Brain microvascular endothelial cell (primary cell): Measurements from ENCODE around the gene UPF1.

Experiments used
- DNase-seq: peaks from one replicate; pipeline ENCODE4 v3.0.0-alpha.2; 2020
- H3K27ac ChIP-seq: fragments of 250-450 bp; sonication (Bioruptor Pico); 2 replicates; pipeline ENCODE4 v1.5.1; 2020; ENCODE audit warnings: mild to moderate bottlenecking, moderate library complexity
- H3K27me3 ChIP-seq: fragments of 250-450 bp; sonication (Bioruptor Pico); replicated peaks from 2 replicates; pipeline ENCODE4 v1.5.1; 2020; ENCODE audit warnings: mild to moderate bottlenecking
- H3K36me3 ChIP-seq: fragments of 250-450 bp; sonication (Bioruptor Pico); replicated peaks from 2 replicates; pipeline ENCODE4 v1.5.1; 2020; ENCODE audit warnings: mild to moderate bottlenecking
- H3K4me3 ChIP-seq: 2 replicates; pipeline ENCODE4 v1.5.1; 2011; ENCODE audit warnings: low read depth, mild to moderate bottlenecking, control low read depth, low read length, moderate library complexity
- in situ Hi-C: cut with HindIII; loops from 2 replicates; pipeline ENCODE4 v1.10.0; 2017; ENCODE audit warnings: low sequenced_read_pairs, low pct_ligation_motif_present
- TF ChIP-seq, protein P1 (sequence below): IDR thresholded peaks from 2 replicates; pipeline ENCODE4 v1.5.1; 2011; ENCODE audit warnings: low read depth, mild to moderate bottlenecking, moderate library complexity, low read length, control low read depth, inconsistent platforms; ENCODE audit errors: missing control alignments

The UPF1 gene

DNA sequence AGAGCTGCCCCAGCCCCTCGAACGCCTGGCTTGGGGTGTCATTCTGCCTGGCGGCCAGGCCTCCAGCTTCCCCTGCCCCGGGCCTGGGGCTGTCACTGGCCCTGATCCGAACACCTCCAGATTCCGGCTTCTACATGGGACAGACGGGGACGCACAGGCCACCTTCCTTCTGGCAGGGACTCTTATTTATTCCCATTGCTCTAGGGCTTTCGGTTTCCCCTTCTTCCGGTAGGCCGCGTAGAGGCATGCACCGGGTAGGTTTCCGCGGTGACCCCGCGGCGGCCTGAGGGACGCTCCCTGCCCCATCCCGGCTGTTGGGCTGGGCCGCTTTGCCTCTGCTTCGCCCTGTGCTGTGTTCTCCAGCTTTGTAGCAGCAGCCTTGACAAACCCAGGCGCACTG, 36.0 kb downstream of the UPF1 start:
- TF ChIP-seq, protein P1, sequence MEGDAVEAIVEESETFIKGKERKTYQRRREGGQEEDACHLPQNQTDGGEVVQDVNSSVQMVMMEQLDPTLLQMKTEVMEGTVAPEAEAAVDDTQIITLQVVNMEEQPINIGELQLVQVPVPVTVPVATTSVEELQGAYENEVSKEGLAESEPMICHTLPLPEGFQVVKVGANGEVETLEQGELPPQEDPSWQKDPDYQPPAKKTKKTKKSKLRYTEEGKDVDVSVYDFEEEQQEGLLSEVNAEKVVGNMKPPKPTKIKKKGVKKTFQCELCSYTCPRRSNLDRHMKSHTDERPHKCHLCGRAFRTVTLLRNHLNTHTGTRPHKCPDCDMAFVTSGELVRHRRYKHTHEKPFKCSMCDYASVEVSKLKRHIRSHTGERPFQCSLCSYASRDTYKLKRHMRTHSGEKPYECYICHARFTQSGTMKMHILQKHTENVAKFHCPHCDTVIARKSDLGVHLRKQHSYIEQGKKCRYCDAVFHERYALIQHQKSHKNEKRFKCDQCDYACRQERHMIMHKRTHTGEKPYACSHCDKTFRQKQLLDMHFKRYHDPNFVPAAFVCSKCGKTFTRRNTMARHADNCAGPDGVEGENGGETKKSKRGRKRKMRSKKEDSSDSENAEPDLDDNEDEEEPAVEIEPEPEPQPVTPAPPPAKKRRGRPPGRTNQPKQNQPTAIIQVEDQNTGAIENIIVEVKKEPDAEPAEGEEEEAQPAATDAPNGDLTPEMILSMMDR = no peak
- in situ Hi-C loops = loop anchor here (25.0 kb wide), 1 partner anchor 280 kb away; the partner anchor contains the start of gene REX1BD
- H3K4me3 ChIP-seq = no peak overlapping the region
- no peak overlapping the region for H3K27ac ChIP-seq
- no peak for DNase-seq
- H3K36me3 ChIP-seq = peaks cover 49% of the 10 kb centered on the region
- H3K27me3 ChIP-seq = peaks cover 10% of the 10 kb centered on the region

DNA sequence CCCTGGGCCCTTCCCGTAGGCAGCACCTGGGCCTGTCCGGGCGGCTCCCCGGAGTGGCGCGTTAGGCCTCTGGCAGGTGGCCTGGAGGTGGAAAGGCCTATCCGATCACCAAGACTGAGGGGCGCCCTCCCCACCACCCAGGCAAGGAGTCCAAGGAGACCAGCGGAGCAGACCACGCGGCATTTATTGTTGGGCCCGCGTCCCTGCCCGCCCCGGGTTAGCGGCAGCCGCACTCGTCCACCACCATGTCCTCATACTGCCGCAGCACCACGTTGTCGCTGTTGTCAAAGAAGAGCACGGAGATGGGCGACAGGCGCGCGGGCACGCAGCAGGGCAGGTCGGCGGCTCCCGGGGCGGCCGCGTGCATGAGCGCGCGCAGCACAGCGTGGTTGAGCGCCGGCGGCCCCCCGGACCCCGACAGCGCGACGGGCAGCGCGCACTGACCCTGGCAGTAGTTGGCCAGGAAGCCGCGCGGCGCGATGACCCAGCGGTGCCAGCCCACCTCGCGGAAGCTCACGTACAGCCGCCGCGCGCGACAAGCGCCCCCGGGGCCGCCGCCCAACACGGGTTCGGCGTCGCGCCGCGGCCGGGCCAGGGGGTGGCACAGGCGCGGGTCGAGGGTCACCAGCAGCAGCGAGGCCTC, 36.7 kb downstream of the UPF1 start:
- no peak overlapping the region for H3K4me3 ChIP-seq
- TF ChIP-seq, protein P1 = no peak
- H3K36me3 ChIP-seq = peaks cover 42% of the 10 kb centered on the region
- in situ Hi-C loops = loop anchor here (25.0 kb wide), 1 partner anchor 281 kb away; the partner anchor contains the start of gene REX1BD
- H3K27me3 ChIP-seq = peaks cover 10% of the 10 kb centered on the region
- no peak overlapping the region for H3K27ac ChIP-seq
- DNase-seq = no peak

DNA sequence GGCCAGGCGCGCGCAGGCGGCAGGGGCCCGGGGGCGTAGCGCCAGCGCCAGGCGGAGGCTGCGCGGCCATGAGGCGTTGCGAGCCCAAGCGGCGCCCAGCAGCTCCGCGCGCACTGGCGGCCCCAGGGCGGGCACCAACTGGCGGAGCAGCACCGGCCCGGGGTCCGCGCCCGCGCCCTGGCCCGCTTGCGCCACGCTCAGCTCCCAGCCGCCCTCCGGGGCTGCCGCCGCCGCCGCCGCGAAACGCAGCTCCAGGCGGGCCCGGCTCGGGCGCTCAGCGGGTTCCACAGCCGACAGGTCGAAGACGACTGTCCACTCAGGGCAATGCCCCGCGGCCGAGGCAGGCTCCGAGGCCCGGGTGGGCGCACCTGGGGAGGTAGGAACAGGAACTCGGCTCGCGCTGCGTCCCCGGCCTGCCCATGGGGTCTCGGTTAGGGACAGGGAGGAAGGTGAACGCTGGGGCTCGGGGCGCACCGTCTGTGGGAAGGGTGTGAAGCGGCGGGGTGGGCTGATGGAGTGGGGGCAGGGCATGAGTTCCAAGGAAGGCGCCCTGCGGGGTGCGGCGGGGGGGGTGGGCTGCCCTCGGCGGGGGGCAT, 37.4 kb downstream of the UPF1 start:
- in situ Hi-C loops = loop anchor here (25.0 kb wide), 1 partner anchor 282 kb away; the partner anchor contains the start of gene REX1BD
- TF ChIP-seq, protein P1 = no peak
- Histone ChIP-seq H3K4me3 (no peak overlapping the region), H3K27ac (no peak overlapping the region), H3K36me3 (peaks cover 37% of the 10 kb centered on the region), H3K27me3 (peaks cover 10% of the 10 kb centered on the region)
- DNase-seq = no peak

DNA sequence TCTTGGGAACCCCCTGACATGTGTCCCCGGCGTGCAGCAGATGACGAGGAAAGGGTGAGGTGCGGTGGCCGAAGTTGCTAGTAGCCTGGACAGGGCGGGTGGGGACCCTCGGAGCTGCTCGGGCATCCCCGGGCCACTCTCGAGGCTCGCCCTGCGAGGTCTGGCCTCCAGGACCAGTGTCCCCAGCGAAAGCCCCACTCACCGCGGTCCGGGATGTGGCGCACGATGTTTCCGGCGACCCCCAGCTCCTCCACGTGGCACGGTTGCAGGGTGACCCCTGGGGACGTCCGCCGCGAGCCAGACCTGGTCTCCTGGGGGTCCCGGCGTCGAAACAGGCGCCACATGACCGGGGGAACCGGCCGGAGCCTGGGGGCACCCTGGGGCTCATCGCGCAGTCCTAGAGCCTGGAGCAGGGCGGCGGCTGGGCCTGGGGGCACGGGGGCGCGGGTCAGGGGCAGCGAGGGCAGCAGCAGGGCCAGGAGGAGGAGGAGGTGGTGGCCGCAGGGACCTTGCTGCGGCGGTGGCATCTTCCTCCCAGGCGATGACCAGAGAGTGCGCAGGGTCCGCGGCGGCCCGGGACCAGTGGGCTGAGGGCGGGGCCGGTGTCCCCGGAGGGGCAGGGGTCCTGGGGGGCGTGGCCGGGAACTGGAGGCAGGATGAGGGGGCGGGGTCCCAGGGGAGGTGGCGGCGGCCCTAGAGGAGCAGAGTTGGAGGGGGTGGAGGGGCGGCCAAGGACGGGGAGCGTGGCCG, 38.2 kb downstream of the UPF1 start:
- DNase-seq = no peak
- peaks cover 10% of the 10 kb centered on the region for H3K27me3 ChIP-seq
- TF ChIP-seq, protein P1 = no peak
- H3K4me3 ChIP-seq = no peak overlapping the region
- in situ Hi-C loops = loop anchor here (25.0 kb wide), 1 partner anchor 283 kb away; the partner anchor contains the start of gene REX1BD
- peaks cover 34% of the 10 kb centered on the region for H3K36me3 ChIP-seq
- H3K27ac ChIP-seq = no peak overlapping the region

DNA sequence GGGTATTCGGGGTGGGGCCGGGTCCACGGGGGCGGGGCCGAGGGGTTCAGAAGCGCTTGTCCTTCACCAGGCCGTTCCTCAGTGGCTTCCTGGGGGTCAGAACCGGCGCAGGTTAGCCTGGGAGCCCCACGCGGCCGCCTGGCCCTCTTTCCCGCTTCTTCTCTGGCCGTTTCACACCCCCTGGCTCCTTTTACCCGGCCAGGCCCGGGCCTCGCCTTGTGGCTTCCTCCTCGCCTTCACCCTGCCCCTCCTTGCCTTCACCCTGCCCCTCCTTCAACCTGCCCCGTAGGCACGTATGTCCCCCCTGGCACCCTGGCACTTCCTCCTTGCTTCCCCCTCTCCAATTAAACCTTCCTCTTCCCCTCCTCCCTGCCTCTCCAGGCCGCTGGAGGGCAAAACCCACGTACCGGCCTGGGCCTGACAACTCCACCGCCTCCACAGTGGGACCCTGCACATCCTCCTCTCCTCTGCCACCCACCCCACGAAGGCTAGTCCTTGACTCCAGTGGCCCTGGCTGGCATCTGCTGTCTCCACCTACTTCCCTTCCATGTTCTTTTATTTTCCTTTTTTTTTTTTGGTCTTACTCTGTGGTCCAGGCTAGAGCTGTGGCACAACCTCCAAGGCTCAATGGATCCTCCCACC, 38.9 kb downstream of the UPF1 start:
- no peak for DNase-seq

More for the DNA sequence above, 38.9 kb downstream of the UPF1 start:
- Histone ChIP-seq H3K27me3 (peaks cover 10% of the 10 kb centered on the region), H3K27ac (no peak overlapping the region), H3K4me3 (no peak overlapping the region), H3K36me3 (peaks cover 27% of the 10 kb centered on the region)
- TF ChIP-seq, protein P1 = no peak
- in situ Hi-C loops = loop anchor here (25.0 kb wide), 1 partner anchor 283 kb away; the partner anchor contains the start of gene REX1BD
